ENCODE measurements around the gene LRRC3C. TPM values are rescaled to one million over a fixed set of nuclear protein-coding genes. Genes with fewer than 3 reads are reported as not detected.

The LRRC3C gene
- total RNA-seq, 2 experiments from 2014 or later, result not detected

DNA sequence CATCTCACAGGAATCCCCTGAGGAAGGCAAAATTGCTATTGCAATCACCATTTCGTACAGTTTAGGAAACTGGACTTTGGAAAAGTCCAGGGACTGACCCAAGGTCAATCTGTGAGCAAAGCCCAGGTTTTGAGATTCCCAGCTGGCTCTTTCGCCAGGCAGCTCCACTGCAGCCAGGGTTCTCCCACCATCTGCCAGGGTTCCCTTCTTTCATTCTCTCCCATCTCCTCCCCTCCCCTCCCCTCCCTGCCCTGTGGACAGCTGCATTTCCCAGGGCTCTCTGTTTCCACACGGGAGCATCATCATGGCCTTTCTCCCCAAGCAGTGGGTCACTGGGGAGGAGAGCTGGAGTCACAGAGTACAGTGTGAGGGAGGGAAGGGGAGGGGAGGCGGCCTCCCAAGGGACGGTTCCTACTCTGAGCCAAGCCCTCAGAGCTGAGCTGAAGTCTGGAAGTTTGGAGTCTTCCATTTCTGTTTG is 23.4 kb downstream of the LRRC3C start:
- ATAC-seq (no peak), DNase-seq (no peak)
- Mint-ChIP-seq H3K9me3 (ENCODE audit: low read depth) (no peaks in the 10 kb centered on the region), H3K4me3 (no peak overlapping the region), H3K27ac (no peak overlapping the region), H3K36me3 (ENCODE audit: low read depth) (no peaks in the 10 kb centered on the region), H3K4me1 (peaks cover 16% of the 10 kb centered on the region), H3K27me3 (no peaks in the 10 kb centered on the region)
- ChIA-PET POLR2A (interaction anchor here (0.6 kb wide), 1 partner anchor 279 kb away, joined by 3 read pairs; no protein-coding TSS in a partner anchor), CTCF (interaction anchor here (1.2 to 1.4 kb wide), 2 partner anchors 221 to 329 kb away, joined by 3 read pairs; partner anchors contain the start of gene MIEN1)
- intact Hi-C loops (cut with DNase I, micrococcal nuclease), result loop anchor here in 1 of 2 experiments (10.0 kb wide), 1 partner anchor 546 kb away; the partner anchor contains the start of gene FBXL20

DNA sequence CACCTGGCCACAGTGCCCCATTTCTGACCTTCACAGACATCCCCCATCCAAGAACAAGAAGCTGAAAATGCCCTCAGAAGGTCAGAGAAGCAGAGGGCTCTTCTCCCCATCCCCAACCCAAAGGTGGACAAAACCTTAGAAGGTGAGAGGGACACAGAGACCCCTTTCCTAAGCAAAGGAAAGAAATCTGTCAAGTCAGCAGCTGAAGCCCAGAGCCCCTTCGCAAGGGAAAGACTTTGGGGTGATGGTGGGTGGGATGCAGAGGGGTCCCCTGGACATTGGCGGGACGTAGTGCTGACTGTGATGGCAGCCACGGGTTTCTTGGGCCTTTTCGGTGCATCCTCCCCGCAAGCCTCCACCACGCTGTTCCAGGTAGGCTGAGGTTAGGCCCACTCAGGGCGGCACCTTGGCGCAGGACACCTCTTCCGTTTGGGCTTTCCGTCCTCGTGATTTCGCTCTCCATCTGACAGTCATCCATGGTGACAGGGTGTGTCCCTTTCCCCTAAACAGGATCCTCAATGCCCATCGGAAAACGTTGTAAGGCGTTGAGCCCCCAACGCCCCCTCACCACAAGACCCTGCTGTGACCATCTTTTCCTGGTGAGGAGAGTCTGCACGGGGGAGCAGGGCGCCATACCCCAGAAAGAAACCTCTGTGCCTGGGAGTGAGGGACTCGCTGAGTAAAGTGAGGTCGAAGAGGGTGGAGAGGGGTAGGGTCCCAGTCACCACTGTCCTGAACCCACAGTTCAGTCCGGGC is 24.6 kb downstream of the LRRC3C start:
- no peak overlapping the region for H3K27ac Mint-ChIP-seq
- intact Hi-C loops (cut with DNase I, micrococcal nuclease), result loop anchor here (1.0 to 10.0 kb wide), 4 partner anchors 25 to 547 kb away; partner anchors contain the start of genes FBXL20 (in 1 of the 2), LRRC3C (in 1 of the 2), MIEN1 (in 1 of the 2) and ORMDL3 (in 1 of the 2)
- peak; percentile 3 for ATAC-seq
- ChIA-PET POLR2A (no interaction called here), CTCF (interaction anchor here (0.9 to 1.1 kb wide), 2 partner anchors 28 to 197 kb away, joined by 3 read pairs; partner anchors contain the start of gene PSMD3)
- H3K4me1 Mint-ChIP-seq, result peaks cover 16% of the 10 kb centered on the region
- H3K36me3 Mint-ChIP-seq (ENCODE audit: low read depth), result no peaks in the 10 kb centered on the region
- H3K27me3 Mint-ChIP-seq, result no peaks in the 10 kb centered on the region
- no peak for DNase-seq
- peak overlapping the region; percentile 42 for H3K4me3 Mint-ChIP-seq
- H3K9me3 Mint-ChIP-seq (ENCODE audit: low read depth), result no peaks in the 10 kb centered on the region

DNA sequence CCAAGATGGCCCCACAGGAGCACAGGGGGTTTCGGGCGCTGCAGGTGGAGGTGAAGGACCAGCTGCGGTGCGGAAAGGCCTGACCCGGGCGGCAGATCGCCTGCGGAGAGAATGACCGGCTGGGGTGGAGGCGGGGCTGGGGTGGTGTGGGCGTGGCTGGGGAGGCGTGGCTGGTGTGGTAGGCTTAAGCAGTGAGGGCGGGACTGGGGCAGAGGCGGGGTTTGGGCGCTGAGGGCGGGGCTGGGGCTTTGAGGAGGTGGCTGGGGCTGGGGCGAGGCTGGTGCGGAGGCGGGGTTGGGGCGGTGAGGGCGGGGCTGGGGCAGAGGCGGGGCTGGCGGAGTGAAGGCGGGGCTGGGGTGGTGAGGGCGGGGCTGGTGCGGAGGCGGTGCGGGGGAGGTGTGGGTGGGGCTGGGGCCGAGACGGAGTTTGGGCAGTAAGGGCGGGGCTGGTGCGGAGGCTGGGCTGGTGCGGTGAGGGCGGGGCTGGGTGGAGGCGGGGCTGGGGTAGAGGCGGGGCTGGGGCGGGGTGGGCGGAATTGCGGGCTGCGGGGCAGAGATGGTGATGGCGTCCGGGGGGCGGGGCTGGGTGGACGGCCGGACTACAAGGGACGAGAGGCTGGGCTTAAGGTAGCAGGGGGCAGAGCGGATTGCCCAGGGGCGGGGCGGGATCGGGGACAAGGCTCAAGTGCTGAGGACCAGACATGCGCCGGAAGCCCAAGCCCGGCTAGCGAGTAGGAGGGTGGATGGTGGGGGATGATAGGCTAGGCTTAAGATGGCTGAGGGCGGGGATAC is 25.3 kb downstream of the LRRC3C start:
- peak; percentile 98 for DNase-seq

DNA sequence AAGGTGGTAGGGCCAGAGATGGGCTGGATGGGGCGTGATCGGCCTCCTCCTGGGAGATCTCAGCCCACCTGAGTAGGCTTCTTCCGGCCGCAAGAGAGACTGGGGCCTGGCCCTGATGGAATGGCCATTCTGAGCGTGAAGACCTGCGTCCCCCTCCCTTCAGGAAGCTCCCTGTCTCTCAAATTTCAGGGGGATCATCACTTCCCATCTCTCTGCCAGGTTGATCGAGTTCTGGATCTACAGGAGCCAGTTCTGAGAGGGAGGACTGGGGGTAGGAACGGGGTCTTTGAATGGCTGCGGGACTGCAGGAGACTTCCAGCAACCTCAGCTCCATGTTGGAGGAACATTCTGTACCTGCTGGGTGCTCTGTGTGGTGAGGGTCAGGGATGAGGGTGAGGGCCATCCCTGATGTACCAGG is 25.9 kb downstream of the LRRC3C start:
- Mint-ChIP-seq H3K27me3 (no peaks in the 10 kb centered on the region), H3K36me3 (ENCODE audit: low read depth) (no peaks in the 10 kb centered on the region), H3K27ac (peak overlapping the region; percentile 69), H3K4me1 (peaks cover 10% of the 10 kb centered on the region), H3K9me3 (ENCODE audit: low read depth) (no peaks in the 10 kb centered on the region), H3K4me3 (peak overlapping the region; percentile 73)
- POLR2A ChIA-PET, result no interaction called here
- DNase-seq, result no peak
- intact Hi-C loops (cut with DNase I, micrococcal nuclease), result loop anchor here (1.0 to 10.0 kb wide), 7 partner anchors 26 to 549 kb away; partner anchors contain the start of genes LRRC3C (in 2 of the 2), ORMDL3 (in 2 of the 2), CDK12 (in 1 of the 2) and FBXL20 (in 1 of the 2)
- CTCF ChIA-PET, result interaction anchor here (0.7 to 8.7 kb wide), 2 partner anchors 24 to 103 kb away, joined by 3 to 87 read pairs; partner anchors contain the start of gene PSMD3
- ATAC-seq, result no peak

More for the DNA sequence above, 25.3 kb downstream of the LRRC3C start:
- H3K36me3 Mint-ChIP-seq (ENCODE audit: low read depth), result no peaks in the 10 kb centered on the region
- ChIA-PET POLR2A (no interaction called here), CTCF (interaction anchor here (1.1 to 8.7 kb wide), 2 partner anchors 25 to 27 kb away, joined by 3 to 87 read pairs; partner anchors contain the start of gene PSMD3)
- H3K9me3 Mint-ChIP-seq (ENCODE audit: low read depth), result no peaks in the 10 kb centered on the region
- peak; percentile 87 for ATAC-seq
- peaks cover 12% of the 10 kb centered on the region for H3K4me1 Mint-ChIP-seq
- intact Hi-C loops (cut with DNase I, micrococcal nuclease), result loop anchor here (1.0 to 10.0 kb wide), 8 partner anchors 26 to 548 kb away; partner anchors contain the start of genes LRRC3C (in 2 of the 2), ORMDL3 (in 2 of the 2), CDK12 (in 1 of the 2) and FBXL20 (in 1 of the 2)
- no peaks in the 10 kb centered on the region for H3K27me3 Mint-ChIP-seq
- H3K4me3 Mint-ChIP-seq, result peak overlapping the region; percentile 73
- peak overlapping the region; percentile 69 for H3K27ac Mint-ChIP-seq

DNA sequence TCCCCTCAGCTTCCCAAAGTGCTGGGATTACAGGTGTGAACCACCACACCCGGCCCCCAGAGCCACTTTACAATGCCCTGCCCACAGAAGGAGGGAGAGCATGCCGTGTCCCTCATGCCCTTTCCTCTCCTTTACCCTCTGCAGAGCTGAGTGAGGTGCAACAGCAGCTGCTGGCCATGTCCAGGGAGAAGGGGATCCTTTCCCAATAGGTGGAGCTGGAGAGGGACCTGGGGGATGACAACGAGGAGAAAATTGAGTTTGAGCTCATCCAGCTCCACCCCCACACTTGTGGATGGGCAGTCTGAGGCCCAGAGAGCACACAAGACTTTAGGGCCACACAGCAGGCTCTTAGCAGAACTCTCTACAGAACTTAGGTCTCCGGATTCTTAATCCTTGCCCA is 27.3 kb downstream of the LRRC3C start:
- no peak overlapping the region for H3K27ac Mint-ChIP-seq
- CTCF ChIA-PET, result interaction anchor here (0.9 to 8.7 kb wide), 4 partner anchors 14 to 333 kb away, joined by 3 to 87 read pairs (median 5); partner anchors contain the start of gene PSMD3

DNA sequence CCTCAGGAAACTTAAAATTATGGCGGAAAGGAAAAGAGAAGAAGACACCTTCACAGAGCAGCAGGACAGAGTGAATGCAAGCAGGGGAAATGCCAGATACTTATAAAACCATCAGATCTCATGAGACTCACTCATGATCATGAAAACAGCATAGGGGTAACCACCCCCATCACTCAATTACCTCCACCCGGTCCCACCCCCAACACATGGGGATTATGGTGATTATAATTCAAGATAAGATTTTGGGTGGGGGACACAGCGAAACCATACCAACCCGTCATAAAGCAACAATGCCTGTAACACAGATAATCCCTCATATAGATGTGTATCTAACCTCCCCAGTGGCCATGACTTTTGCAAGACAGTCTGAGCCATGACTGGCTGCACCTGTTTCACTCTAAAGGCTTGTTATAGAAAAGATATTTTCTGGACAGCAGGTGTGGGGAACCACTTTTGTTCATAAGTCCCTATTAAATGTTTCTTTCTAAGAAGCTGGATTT is 28.2 kb downstream of the LRRC3C start:
- ChIA-PET POLR2A (no interaction called here), CTCF (interaction anchor here (0.7 to 8.7 kb wide), 3 partner anchors 9 to 22 kb away, joined by 3 to 87 read pairs (median 4); partner anchors contain the start of gene PSMD3)
- intact Hi-C loops (cut with DNase I, micrococcal nuclease), result loop anchor here in 1 of 2 experiments (10.0 kb wide), 1 partner anchor 551 kb away; the partner anchor contains the start of gene FBXL20

More for the DNA sequence above, 27.3 kb downstream of the LRRC3C start:
- POLR2A ChIA-PET, result no interaction called here
- Mint-ChIP-seq H3K9me3 (ENCODE audit: low read depth) (no peaks in the 10 kb centered on the region), H3K4me3 (no peak overlapping the region), H3K27me3 (no peaks in the 10 kb centered on the region), H3K36me3 (ENCODE audit: low read depth) (no peaks in the 10 kb centered on the region), H3K4me1 (peaks cover 11% of the 10 kb centered on the region)
- ATAC-seq (no peak), DNase-seq (no peak)
- intact Hi-C loops (cut with DNase I, micrococcal nuclease), result loop anchor here in 1 of 2 experiments (10.0 kb wide), 1 partner anchor 550 kb away; the partner anchor contains the start of gene FBXL20

DNA sequence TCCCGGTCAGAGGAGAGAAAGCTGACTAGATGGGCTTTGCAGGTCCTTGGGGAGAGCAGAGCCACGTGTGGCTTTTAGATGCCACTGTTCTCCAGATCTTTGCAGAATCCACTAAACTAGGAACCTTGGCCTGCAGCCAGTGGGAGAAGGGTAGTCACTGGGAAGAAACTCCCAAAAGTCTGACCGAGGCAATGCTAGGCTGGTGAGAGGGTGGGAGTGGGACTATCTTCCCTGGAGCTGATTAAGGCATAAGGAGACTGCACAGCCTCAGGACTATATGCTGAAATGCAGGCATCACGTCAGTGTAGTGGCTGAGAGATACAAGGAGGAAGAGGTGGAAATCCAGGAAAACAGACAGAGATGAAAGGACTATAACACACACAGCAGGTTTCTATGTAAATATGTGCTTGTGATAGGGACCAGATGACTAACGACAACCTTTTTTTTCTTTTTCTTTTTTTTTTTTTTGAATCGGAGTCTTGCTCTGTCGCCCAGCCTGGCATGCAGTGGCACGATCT is 33.1 kb downstream of the LRRC3C start:
- Mint-ChIP-seq H3K4me3 (no peak overlapping the region), H3K36me3 (ENCODE audit: low read depth) (no peaks in the 10 kb centered on the region), H3K4me1 (peaks cover 24% of the 10 kb centered on the region), H3K9me3 (ENCODE audit: low read depth) (no peaks in the 10 kb centered on the region), H3K27ac (no peak overlapping the region), H3K27me3 (peaks cover 2% of the 10 kb centered on the region)
- no peak for ATAC-seq
- CTCF ChIA-PET, result interaction anchor here (0.7 to 8.7 kb wide), 2 partner anchors 17 to 436 kb away, joined by 3 to 87 read pairs; partner anchors contain the start of gene PSMD3
- POLR2A ChIA-PET, result interaction anchor here (0.7 kb wide), 1 partner anchor 264 kb away, joined by 4 read pairs; no protein-coding TSS in a partner anchor
- DNase-seq, result no peak
- intact Hi-C loops (cut with DNase I, micrococcal nuclease), result no loop called here

More for the DNA sequence above, 28.2 kb downstream of the LRRC3C start:
- H3K9me3 Mint-ChIP-seq (ENCODE audit: low read depth), result no peaks in the 10 kb centered on the region
- H3K36me3 Mint-ChIP-seq (ENCODE audit: low read depth), result no peaks in the 10 kb centered on the region
- peaks cover 11% of the 10 kb centered on the region for H3K4me1 Mint-ChIP-seq
- ATAC-seq (no peak), DNase-seq (no peak)
- no peak overlapping the region for H3K4me3 Mint-ChIP-seq
- no peaks in the 10 kb centered on the region for H3K27me3 Mint-ChIP-seq
- H3K27ac Mint-ChIP-seq, result no peak overlapping the region

DNA sequence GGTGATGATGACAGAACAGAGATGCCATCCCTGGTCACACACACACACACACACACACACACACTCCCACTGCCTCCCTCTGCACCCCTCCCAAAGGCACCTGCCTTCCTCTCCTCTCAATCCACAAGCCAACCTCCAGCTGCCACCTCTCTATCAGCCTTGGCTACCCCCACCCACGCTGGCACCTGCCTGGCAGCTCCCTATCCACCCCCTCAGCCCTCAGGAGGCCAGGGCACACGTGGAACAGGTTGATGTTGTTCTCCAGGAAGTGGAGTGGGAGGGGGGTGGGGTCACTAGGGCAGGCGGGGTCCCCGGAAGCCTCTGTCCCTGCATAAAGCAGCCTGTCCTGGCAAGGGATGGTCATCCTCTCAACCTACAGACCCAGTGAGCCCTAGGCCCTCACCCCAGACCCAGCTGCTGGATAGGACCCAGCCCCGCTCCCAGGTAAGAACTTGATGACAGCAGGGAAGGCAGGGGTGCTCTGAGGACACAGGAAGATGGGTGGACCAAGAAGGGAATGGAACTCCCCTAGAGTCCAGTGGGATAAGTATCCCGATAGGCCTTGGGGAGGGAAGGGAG is 35.2 kb downstream of the LRRC3C start, which contains the start of gene GSDMA:
Gene GSDMA, plus strand, starts transcription at position 363 of the 579 bp plus-strand sequence. CDS start 2,684 bp downstream, outside the sequence.
- Mint-ChIP-seq H3K27me3 (peaks cover 2% of the 10 kb centered on the region), H3K4me1 (peaks cover 24% of the 10 kb centered on the region), H3K36me3 (ENCODE audit: low read depth) (no peaks in the 10 kb centered on the region), H3K9me3 (ENCODE audit: low read depth) (no peaks in the 10 kb centered on the region), H3K4me3 (no peak within 1 kb of the TSS), H3K27ac (peak within 1 kb of the TSS; percentile 61)
- ChIA-PET CTCF (interaction anchor here (0.6 to 1.2 kb wide), 4 partner anchors 17 to 413 kb away, joined by 3 to 4 read pairs (median 3); no protein-coding TSS in a partner anchor), POLR2A (no interaction called here)
- peak; percentile 34 for DNase-seq
- intact Hi-C loops (cut with DNase I, micrococcal nuclease), result no loop called here
- no peak for ATAC-seq

DNA sequence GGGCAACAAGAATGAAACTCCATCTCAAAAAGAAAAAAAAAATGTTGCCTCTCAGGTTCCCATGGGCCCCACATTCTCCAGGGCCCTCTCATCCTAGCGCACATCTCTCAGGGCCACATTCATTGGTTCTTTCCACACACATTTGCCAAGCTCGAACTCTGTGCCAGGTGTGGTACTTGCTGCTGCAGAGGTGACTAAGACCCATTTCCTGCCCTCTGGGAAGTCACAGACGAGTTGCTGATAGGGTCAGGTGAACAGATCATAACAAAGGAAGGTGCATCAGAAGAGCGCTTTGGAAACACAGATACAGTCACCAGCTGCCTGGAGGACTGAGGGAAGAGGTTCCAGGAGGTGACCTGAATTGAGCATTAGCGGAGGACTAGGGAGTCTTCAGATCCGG is 36.3 kb downstream of the LRRC3C start:
- POLR2A ChIA-PET, result no interaction called here
- Mint-ChIP-seq H3K36me3 (ENCODE audit: low read depth) (no peaks in the 10 kb centered on the region), H3K4me3 (no peak overlapping the region), H3K9me3 (ENCODE audit: low read depth) (no peaks in the 10 kb centered on the region), H3K4me1 (peaks cover 23% of the 10 kb centered on the region), H3K27ac (peak overlapping the region; percentile 49), H3K27me3 (peaks cover 2% of the 10 kb centered on the region)
- CTCF ChIA-PET, result interaction anchor here (0.6 to 1.2 kb wide), 2 partner anchors 8 to 12 kb away, joined by 3 to 5 read pairs; no protein-coding TSS in a partner anchor
- ATAC-seq (peak; percentile 71), DNase-seq (peak; percentile 51)
- intact Hi-C loops (cut with DNase I, micrococcal nuclease), result no loop called here

Measured in activated CD4-positive, alpha-beta T cell treated with anti-CD3 and anti-CD28 coated beads for 36 hours (primary cell).